Activated T-cell treated with anti-CD3 and anti-CD28 coated beads for 48 hours (primary cell): Measurements from ENCODE around the gene CAVIN2.

Source experiments
- DNase-seq: peaks from one replicate; pipeline ENCODE4 v3.0.0-alpha.2; 2020; ENCODE audit warnings: low read depth

Gene CAVIN2

DNA sequence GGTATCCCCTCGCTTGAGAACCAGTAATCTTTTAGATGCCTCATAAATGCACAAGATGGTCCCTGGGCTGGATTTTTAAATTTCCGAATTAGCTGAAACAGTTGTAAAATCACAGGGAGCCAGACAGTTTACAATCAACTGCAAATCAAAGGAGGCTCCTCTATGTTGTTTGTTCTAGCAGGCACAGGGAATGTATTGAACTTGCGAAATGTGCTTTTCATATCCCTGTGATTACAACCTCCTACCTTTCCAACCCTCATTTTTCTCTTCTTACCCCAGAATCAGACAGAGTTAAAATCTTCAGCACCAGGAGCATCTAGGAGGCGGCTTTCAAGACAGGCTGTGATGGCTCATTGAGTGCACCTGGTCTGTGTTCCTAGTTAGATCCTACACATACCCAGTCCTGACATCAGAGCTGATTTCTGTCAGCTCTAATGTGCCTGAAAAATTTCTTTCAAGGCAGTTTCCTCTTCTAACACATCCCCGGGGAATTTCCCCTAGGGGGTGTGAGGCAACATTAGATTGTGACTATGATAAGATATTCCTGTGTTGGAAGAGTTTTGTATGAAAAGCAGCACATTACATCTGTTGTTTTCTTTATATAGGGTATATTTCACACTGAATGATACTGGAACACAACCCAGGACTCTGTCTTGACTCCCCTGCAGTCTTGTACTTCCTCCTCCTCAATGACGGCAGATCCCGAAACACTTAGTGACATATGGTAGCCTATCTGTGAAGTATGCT, 17.9 kb upstream of the CAVIN2 start:
- no peak for DNase-seq

DNA sequence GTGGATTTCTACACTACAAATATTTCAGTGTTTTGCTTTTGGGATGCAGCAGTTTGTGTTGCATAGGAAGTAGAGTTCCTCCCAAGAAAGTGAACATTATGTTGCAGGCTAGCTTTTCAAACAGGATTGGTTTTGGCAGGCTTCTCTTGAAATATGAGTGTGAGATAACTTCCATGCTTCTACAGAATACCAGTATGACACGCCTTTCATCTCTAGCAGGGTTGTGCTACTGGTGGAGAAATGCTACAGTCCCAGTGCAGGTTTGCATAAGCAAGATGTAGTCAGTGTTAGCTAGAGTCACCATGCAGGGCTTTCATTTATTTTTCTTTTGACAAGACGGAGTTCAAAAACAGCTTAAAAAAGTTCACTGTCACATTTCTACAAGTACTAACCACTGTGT, 17.1 kb upstream of the CAVIN2 start:
- no peak for DNase-seq

DNA sequence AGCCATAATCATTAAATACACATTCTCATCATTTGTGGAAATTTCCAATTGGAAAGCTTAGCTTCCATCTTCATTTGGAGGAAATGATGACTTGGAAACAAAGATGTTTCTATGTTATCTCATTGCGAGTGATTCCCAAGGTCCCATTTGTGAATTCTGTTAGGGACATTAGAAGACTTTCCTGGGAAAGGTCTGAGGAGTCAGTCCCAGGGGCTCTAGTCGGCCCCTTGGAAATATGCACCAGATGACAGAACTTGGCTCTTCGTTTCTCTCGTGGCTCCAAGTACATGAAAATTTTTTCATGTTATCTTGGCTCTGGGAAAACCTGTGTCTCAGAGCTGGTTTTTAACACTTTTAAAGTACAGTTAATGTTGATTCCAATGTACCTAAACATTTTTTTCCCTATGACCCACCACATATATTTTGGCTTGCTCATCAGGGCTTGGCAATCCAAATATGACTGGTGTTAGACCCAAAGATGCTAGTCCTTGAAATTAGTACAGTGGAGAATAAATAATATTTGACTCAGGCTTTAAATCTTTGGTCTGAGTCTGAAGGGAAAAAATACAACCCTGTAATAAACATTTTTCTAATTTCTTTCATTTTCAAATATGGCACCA, 15.4 kb upstream of the CAVIN2 start:
- DNase-seq: no peak

DNA sequence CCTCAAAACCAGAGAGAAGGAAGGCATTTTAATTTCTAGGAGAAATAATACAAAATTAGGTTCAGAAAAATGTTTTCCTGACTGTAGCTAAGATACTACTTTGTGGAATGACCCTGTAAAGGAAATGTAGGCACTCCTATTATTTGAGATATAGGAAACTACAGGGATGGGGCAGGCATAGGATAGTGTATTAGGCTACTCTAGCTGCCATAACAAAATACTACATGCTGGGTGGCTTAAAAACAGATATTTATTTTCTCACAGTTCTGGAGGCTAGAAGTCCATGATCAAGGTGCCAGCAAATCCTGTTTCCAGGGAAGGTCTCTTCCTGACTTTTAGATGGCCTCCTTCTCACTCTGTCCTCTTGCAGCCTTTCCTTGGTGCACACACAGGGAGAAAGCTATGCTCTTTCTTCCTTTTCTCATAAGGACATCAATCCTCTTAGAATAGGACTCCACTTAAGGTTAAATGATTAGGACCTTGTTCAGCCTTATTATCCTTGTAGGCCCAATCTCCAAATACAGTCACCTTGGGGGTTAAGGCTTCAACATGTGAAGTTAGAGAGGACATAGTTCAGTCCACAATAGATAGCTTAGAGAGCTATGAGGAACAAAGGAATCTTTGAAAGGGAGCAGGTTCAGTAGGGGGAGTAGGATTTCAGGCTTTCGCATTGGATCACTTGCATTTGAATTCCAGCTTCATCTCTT, 14.0 kb upstream of the CAVIN2 start:
- DNase-seq: no peak

DNA sequence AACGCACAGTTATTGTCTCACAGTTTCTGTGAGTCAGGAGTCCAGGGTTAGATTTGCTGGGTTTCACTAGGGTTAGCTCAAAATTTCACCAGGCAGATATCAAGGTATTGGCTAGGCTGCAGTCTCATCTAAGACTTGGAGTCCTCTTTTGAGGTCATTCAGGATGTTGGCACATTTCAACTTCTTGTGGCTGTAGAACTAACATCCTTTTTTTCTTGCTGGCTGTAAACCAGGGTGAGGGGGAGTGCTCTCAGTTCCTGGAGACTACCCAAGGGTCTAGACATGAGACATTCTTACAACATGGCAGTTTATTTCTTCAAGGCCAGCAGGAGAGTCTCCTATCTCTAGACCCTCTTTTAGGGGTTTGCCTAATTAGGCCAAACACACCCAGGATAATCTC, 12.8 kb upstream of the CAVIN2 start:
- no peak for DNase-seq

DNA sequence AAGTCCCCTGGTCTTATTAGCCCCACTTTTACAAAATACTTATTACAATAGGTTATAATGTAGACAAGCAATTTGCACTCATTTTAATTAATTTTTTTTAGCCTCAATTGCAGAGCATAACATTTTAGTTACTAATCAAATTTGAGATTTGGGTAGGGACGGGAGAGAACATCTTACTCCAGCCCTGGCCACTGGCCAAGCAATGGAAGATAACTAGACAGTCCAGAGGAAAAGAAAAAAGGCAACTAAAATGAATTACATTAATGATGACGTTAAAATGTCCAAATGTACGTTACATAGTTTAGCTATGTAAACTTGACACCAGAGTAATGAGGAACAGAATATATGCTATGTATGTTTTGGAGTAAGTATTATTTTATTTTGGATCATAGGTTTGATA, 11.0 kb upstream of the CAVIN2 start:
- DNase-seq: no peak

DNA sequence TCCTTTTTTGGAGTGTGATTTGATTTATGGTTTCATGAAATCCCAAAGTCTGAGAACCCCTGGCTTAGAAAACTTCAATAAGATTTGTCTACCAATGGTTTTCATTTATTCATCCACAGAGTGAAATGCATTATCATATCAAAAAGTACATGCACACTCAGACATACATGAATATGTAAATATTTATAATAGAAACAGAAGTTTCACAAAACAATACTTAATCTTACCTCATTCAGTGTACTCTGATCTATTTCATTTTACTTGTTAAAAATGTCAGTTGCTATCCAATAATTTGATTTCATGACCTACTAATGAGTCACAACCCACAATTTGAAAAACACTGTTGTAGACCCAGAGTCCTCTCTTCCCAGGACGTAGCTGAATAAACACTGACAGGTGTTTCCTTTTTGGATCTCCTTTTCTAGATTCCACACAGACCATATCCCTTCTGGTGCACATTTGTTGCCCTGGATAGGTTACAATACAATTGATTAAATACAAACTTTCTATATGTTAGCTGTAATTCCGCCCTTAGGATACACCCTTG, 10.4 kb upstream of the CAVIN2 start:
- DNase-seq: no peak

DNA sequence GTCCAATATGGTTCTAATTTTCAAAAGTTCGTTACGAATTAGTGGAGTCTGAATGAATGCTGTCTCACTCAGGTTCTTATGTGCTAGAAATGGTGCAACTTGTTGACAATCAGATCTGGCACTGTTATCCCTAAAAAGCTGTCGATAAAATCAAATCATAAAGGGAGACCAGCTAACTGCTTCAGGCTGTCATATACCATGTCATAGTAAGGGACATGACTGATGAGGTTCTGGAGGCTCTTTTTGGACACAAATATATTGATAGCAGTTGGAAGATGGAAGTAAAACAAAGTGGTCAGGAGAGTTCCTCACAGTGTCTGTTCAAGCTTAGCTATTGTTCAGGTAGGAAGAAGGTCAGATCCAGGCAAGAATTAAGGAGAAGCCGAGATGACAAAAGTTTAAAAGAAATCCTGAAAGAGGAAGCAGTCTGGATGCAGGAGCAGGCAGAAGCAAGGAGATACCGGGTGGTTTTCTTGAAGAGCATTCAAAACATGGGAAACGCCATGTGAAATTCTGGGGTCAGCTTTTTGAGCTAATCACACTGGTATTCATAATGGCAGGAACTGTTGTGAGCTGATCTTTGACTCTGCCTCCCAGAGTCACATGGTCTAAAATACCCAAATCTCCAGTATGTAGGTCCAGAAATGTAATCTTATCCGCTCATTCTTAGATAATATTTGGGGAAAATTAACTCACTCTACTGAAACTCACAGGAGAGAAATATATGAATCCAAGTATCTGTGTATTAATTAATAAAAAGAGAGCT, 9.4 kb upstream of the CAVIN2 start:
- no peak for DNase-seq

DNA sequence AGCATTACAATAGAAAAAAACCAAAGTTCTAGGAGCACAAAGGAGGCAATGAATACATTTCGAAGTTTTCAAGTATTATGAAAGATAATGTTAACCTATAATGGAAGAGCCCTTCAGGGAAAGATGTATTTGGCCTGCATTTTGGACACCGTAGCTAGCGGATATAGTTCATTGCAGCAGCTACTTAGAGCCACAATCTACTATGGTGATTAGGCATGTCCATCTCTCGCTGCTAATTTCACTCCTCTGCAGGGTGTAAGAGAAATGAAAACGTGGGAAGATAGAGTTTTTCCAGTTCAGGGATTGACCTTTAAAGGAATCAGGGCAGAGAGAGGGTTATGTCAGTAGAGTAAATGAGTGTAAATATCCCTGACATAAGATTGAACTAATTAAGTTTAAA, 8.5 kb upstream of the CAVIN2 start:
- no peak for DNase-seq

DNA sequence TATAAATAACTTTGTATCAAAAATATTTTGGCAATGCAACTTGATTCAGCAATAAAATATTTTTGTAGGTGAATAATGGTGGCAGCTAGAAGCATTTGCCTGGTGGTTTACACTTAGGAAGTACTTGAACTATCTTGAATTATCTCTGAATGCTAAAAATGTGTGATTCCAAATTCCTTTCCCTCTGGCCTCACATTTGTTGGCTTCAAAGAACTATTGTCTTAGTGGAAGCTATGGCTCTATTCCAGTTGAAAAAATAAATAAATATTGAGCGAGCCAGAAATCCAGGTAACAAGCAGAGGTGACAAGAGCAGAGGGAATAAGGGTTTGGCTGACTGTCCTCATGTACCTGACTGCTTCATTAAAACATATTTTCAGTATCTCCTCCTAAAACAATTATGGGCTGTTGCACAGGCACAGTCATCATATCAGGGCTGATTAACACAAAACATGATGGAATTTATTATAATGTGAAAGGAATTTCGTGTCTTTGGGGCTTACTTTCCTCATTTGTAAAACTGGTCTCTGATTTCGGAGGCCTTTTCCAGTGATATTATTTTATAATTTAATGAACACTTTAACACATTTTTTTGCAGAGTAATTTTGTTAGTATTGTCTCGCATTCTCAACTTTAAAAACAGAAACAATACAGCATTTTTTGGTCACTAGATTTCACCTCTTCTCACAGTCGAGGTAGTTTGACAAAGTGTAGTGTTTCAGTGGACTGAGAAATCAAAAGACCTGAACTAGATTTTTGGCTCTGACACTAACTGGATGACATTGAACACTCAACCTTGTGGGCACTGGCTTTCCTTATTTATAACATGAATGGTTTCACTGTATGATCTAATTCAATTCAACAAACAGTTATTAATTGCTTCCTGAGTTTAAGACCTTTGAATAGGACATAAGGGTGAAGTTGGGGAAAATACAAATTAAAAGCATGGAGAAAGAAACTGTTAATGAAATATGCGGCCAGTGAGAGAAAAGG, 7.8 kb upstream of the CAVIN2 start:
- no peak for DNase-seq

DNA sequence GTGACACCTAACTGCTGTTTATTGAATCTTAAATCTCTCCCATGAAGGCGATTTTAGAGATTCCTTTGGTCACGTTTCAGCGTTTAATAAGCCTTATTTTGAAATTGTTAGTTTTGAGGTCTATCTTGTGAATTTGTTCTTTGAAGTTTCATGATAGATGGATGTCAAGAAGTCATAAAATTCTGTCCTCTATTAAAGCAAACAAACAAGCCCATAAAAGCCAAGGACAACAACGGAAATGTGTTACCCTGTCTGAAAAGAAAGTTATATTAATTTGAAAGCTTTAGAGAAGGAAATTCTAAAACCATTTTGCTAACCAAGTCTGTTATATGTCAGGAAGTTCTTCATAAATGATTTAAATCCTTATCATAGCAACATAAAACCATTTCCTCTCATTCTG, 7.0 kb upstream of the CAVIN2 start:
- no peak for DNase-seq

DNA sequence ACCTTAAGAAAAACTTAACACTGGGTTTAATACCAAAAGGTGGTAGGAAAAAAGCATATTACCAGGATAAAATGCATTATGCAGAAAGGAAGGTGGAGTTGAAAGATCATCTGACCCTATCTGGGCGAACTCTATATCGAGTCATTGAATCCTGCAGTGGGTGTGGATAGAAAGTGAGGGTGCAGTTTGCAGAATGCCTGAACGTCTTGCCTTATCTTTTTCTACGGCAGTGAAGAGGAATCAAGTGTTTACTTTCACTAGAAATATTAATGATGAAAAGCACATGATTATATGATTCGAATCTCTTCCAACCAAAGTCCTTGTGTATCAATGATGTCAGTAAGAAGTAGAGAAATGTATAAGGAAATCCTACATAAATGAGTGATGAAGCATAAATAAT, 4.3 kb upstream of the CAVIN2 start:
- no peak for DNase-seq

DNA sequence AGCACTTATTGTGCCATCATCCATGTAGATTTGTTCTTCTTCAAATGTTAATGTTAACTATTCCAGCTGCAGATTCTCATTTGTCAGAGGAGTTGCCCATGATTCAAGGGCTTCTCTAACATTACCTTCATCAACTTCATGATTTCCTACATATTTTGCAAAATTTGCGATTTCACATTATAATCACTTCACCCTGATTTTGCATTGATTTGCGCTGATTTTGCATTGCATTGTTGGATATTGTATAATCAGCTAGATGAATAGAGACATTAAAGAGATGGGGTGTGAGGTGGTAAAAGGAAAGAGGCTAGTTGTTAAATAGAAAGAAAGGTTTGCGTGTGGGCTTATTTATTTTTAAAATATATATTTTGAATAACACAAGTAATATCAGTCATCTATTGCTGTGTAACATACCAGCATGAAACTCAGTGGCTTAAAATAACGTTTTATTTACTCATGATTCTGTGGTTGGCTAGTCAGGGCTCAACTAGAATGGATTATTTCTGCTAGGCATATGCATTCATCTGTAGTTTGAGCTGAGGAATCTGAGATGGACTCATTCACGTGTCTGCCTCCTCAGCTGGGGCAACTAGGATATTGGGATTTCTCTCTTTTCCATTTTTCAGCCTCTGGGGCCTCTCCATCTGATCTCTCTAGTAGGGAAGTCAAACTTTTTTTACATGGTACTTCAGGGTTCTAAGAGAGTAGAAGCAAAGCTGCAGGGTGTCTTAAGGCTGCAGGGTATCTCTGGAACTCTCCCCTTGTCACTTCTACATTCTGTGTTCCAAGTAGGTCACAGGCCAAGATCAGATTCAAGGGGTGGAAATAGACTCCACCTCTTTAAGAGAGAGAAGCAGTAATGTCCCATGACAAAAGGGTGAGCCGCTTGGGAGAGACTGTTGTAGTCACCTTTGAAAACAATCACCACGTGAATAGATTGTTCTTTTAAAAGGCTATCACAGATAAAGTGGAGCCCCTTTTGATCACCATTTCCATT, 2.2 kb upstream of the CAVIN2 start:
- DNase-seq: no peak

DNA sequence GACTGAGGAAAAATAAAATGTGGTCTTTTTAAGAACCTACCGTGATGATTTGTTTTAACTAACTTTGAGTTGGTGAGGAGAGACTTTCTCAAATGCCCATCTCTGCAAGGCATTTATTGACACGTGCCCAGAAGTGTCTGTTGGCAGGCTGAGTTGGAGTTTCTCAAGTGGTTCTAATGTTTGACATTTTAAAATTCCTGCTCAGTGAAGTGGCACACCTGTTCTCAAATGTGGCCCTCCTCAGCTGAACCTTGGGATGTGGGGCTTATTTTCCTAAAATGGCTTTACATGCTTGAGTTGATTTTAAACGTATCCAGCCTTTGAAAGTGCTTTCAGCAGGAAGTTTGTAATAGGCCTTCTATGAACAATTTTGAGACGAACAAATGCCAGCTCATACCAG, 876 bp upstream of the CAVIN2 start:
- DNase-seq: no peak

DNA sequence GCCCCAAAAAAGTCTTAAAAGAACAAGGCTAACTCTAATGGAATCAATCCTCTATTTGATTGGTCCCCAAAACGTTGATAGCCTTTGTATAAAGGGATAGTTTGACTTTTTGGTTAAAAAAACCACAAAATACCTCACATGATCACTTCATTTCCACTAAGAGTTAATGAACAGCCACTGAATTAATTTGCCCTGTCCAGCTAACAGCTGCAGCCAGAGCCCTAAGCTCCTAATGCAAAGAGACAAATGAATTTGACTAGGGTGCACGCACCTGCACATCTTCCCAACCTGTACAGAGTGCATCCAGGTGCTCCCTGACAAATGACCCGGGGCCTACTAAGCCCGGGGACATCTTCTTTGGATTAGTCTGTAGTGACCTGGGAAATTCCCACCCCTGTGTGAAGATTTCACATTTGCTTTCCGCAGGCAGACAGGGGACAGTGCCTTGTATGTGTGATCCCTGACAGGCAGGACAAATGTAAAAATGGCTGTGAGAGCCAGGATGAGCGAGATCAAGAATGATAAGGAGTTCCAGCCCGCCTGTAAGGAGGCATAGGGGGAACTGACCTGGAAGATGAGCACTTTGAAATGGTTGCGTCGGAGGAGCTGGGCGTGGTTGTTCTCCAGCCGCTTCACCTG, 893 bp downstream of the CAVIN2 start:
- DNase-seq: no peak

DNA sequence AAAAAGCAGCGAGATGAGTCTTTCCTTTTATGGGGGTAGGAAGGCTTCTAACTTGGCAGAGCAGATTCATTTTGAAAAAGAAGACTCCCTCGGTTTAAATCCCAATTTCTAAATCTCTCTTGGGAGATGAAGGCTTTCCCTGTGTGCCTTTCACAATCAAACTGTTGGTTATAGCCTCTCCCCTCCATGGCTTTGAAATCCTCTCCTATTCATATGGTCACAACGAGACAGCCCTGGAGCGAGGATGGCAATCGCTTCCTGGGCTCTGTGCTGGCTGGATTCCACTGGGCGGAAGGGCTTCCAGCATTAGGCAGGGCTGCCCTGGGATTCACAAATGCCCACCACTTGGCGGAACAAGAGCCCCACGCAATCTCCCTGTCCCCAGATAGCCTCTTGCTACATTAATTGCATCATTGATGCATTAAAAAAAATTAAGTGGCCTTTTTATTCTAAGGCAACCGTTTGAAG, 1.6 kb downstream of the CAVIN2 start:
- no peak for DNase-seq

DNA sequence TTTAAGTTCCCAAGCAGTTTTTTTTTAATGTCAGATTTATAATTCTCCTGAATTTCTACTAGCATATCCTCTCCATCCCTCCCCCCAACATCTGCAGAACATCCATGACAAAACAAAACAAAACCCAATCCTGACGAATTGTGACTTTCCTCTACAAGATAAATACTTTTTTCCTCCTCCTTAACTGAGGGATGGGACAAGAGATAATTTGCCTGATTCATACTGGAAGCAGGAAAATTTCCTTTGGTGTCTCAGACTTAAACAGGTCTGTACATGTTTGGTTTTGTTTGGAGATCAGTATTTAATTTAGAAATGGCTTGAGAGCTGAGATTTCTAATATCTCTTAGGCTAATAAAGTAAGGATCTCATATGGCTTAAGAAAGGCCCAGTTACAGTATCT, 2.2 kb downstream of the CAVIN2 start:
- no peak for DNase-seq

DNA sequence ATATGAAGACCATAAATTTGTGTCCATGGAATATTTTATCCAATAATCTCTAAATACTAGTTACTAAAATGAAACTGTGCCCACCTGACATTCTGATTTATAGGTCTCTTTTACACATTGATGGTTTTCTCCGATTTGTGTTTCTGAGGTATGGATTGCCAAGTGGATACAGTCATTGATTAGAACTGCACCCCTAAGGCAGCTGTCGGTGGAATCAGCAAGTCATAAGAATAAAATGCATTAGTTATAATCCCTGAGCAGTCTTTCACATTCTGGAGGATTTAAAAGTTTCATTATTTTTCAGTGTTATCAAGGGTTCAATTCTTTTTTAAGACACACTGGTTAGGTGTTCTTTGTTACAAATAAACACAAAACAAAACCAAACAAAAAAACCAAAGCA, 6.0 kb downstream of the CAVIN2 start:
- DNase-seq: no peak
